ENCODE measurements around the gene UPP1.

DNA sequence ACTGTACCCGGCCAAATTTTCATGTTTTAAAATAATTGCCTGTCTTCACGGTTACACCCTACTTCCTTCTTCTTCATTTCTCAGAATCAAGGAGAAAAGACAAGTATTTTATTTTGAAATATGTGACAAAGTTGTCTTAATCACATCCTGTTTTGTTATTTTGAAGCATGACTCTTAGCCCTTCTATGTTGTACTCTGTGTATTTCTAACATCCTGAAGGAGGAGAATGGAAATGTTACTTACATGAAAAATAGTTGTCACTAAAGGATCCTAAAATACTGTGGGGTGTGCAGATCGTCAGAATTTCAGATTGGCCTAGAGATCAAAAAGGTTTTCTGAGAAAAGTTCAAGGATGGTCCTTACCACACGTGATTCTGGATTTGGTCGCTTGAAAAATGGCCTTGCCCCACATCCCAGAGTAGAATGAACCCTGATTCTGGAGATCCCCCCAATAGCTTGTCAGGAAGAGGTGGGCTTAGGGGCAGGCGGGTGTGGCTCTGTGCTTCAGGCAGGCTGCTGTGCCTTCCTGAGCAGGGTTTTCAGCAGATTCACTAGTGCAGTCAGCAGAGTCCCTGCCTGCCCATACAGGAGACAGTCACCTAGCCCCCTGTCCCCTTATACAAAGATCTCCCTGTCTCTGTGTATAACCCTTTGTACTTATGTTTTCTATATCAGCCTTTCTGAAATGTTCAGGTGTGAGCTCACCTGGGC lies 8.6 kb downstream of the UPP1 start:
- no peak for TF ChIP-seq EZH2 (IDR thresholded peaks at IDR 0.05; ENCODE audit: borderline replicate concordance, insufficient read depth, low read length, poor library complexity, severe bottlenecking)
- TF ChIP-seq, protein P1, sequence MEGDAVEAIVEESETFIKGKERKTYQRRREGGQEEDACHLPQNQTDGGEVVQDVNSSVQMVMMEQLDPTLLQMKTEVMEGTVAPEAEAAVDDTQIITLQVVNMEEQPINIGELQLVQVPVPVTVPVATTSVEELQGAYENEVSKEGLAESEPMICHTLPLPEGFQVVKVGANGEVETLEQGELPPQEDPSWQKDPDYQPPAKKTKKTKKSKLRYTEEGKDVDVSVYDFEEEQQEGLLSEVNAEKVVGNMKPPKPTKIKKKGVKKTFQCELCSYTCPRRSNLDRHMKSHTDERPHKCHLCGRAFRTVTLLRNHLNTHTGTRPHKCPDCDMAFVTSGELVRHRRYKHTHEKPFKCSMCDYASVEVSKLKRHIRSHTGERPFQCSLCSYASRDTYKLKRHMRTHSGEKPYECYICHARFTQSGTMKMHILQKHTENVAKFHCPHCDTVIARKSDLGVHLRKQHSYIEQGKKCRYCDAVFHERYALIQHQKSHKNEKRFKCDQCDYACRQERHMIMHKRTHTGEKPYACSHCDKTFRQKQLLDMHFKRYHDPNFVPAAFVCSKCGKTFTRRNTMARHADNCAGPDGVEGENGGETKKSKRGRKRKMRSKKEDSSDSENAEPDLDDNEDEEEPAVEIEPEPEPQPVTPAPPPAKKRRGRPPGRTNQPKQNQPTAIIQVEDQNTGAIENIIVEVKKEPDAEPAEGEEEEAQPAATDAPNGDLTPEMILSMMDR (IDR thresholded peaks at IDR 0.05; ENCODE audit: poor library complexity, severe bottlenecking), result no peak
- TF ChIP-seq, protein P2, sequence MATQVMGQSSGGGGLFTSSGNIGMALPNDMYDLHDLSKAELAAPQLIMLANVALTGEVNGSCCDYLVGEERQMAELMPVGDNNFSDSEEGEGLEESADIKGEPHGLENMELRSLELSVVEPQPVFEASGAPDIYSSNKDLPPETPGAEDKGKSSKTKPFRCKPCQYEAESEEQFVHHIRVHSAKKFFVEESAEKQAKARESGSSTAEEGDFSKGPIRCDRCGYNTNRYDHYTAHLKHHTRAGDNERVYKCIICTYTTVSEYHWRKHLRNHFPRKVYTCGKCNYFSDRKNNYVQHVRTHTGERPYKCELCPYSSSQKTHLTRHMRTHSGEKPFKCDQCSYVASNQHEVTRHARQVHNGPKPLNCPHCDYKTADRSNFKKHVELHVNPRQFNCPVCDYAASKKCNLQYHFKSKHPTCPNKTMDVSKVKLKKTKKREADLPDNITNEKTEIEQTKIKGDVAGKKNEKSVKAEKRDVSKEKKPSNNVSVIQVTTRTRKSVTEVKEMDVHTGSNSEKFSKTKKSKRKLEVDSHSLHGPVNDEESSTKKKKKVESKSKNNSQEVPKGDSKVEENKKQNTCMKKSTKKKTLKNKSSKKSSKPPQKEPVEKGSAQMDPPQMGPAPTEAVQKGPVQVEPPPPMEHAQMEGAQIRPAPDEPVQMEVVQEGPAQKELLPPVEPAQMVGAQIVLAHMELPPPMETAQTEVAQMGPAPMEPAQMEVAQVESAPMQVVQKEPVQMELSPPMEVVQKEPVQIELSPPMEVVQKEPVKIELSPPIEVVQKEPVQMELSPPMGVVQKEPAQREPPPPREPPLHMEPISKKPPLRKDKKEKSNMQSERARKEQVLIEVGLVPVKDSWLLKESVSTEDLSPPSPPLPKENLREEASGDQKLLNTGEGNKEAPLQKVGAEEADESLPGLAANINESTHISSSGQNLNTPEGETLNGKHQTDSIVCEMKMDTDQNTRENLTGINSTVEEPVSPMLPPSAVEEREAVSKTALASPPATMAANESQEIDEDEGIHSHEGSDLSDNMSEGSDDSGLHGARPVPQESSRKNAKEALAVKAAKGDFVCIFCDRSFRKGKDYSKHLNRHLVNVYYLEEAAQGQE (IDR thresholded peaks at IDR 0.05; ENCODE audit: borderline replicate concordance), result no peak
- TF ChIP-seq POLR2AphosphoS5 (IDR thresholded peaks at IDR 0.05), result no peak
- no peak for TF ChIP-seq EP300 (conservative IDR thresholded peaks at IDR 0.05; ENCODE audit: poor library complexity, severe bottlenecking)
- TF ChIP-seq RAD21 (conservative IDR thresholded peaks at IDR 0.05), result no peak
- TF ChIP-seq MXI1 (conservative IDR thresholded peaks at IDR 0.05; ENCODE audit: poor library complexity, severe bottlenecking), result no peak
- TF ChIP-seq SMC3 (conservative IDR thresholded peaks at IDR 0.05; ENCODE audit: poor library complexity), result no peak
